Subcutaneous adipose tissue (tissue), 4 donors: ENCODE data around the gene GGA3. TPM values are rescaled to one million over a fixed set of nuclear protein-coding genes. Genes with fewer than 3 reads are reported as not detected.

Source experiments
- CTCF ChIP-seq: fragments of 450-650 bp; IDR thresholded peaks from one replicate; pipeline ENCODE4 v1.5.1; 2016; ENCODE audit warnings: low read depth, mild to moderate bottlenecking, control low read depth, antibody characterized with exemption, moderate library complexity
- total RNA-seq, 4 donors: library from RNA; depleted of rRNA; stranded (reverse); fragments of >200 nt; gene quantifications; one replicate each; pipeline ENCODE4 v1.1.0, GENCODE V29; 2016

Gene GGA3
- total RNA-seq, 4 donors from 2014 or later: 21.5 to 36.0 (median 25.0) TPM

DNA sequence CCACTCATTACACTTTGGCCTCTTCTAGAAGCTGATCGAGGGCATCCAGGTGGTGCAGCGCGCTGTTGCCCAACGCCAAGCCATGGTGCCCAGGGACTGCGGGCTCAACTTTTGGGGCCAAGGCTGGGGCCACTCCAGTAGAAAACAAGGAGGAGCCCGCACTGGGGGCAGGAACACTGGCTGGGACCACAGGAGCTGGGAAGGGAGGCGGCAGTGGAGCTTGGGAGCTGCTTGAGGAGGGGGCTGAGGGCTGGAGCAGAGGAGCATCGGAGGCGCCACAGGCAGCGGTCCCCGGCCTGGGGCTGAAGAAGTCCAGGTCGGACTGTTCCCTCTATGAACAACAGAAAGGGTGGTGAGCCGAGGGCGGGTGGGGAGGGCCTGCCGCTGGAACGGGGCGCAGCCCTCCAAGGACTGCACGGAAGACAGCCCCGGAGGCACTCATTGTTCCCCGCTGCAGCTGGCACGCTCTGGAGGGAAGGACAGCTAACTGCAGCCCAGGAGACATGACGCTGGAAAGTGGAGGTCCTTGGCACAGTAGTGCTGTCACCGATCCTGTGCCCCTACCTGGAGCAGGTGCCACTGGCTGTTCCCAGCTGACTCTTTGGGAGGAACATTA lies 21.5 kb downstream of the GGA3 start:
- no peak for TF ChIP-seq CTCF

DNA sequence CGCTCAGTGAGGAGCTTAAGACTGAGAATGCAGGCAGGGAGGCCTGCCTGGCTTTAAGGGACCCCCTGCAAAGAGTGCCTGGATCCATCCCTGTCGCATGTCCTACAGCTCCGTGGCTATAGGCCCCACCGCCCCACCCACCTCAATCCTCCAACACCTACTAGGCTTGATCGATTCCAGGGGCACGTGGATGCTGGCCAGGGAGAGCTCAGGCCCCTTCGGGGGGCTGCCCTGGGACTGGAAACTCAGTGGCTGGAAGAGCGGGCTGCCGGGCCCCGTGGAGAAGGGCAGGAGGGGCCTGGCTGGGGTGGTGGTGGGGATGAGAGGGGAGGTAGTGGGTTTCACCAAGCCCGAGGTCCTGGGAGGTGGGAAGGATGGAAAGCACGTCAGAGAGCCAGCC lies 22.2 kb downstream of the GGA3 start:
- TF ChIP-seq CTCF: no peak

- TF ChIP-seq CTCF: no peak
Measured at GRCh38 chr17:75238684-75239191, 22.7 kb downstream of the GGA3 start.

DNA sequence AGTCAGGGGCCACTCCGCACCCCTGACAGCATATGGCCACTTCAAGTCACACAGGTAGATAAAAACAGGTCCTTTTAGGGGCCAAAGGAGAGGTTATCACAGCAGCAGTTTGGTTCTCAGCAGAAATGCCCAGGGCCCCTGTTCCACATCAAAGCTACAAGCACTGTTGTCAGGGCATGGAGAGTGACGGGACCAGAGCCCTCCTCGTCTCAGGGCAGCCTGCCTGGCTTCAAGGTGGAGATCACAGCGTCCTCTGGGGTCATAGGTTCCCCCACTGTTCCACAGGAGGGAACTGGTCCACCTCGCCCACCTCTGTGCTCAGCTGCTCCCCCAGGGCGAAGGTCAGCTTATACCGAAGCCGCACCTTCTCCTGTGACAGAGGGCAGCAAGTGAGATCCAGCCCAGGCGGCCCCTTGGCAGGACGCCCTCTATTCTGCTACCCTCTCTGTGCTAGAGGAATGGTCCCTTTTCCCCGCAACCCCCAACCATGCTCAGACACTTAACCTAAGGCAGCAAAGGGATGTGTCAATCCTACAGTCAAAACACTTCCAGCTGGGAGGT lies 23.3 kb downstream of the GGA3 start:
- no peak for TF ChIP-seq CTCF

DNA sequence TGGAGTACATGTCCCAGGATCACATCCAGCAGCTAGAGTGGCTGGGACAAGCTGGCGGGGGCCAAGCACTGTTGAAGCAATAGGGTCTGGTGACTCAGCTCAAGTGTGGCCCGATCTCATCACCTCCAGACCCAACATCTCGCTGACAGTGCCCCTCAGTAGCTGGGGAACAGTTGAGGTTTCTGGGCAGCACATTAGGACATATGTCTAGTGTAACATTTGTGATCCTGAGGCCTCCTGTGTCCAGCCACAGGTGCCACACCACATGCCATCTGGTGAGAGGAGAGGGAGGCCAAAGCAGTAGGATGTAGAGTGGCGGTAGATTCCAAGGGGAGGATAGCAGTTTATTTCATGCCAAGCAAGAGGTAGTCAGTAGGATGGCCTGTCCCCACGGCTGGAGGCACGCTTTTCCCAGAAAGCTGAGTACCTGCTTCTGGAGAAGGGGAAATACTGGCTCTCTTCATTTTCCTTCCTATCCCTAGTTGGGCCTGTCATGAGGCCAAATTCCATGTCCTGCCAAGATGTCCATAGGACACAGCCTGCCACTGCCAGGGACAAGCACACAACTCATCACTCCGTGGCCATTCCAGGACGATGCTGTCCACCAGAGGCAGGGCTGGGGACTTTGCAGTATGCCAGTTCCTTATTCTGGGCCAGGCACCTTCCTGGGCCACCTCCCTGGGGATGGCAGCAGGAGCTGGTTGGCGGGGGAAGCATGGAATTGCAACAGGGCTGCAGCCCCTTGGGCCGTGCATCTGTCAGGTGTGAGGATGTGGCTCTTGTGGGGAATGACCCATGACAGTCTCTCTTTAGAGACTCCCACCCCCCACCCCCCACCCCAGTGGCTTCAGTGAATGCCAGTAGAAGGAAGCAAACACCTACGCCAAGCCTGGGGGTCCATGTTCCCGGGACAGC lies 24.0 kb downstream of the GGA3 start:
- TF ChIP-seq CTCF: no peak

DNA sequence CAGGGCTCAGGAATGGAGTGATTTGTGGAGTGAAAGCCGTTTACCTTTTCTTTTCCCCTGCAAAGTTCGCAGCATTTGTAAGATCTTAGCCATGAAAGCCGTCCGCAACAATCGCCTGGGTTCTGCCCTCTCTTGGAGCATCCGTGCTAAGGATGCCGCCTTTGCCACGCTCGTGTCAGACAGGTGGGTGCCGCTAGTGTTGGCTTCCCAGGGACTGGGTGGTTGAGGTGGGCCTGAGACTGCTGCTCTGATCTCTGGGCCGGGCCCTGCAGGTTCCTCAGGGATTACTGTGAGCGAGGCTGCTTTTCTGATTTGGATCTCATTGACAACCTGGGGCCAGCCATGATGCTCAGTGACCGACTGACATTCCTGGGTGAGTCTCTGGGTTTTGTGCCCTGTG lies 28.6 kb downstream of the GGA3 start:
- TF ChIP-seq CTCF: no peak
